PFSK-1 (cell line): ENCODE data around the gene CHSY3.

Source experiments
- FOXP2 ChIP-seq: optimal IDR thresholded peaks from 2 replicates; pipeline ENCODE3; 2011; ENCODE audit warnings: borderline replicate concordance, control low read depth, inconsistent platforms; ENCODE audit not compliant: insufficient read depth; ENCODE audit errors: extremely low read length, extremely low read depth
- POLR2AphosphoS5 ChIP-seq: IDR thresholded peaks from 2 replicates; pipeline ENCODE4 v1.6.1; 2012; ENCODE audit warnings: low read depth, mild to moderate bottlenecking, control low read depth, low read length, moderate library complexity
- SIN3A ChIP-seq: IDR thresholded peaks from 2 replicates; pipeline ENCODE4 v1.6.1; 2012; ENCODE audit warnings: mild to moderate bottlenecking, low read length, moderate library complexity, borderline replicate concordance; ENCODE audit not compliant: insufficient read depth
- TAF1 ChIP-seq: IDR thresholded peaks from 2 replicates; pipeline ENCODE4 v1.6.1; 2012; ENCODE audit warnings: low read length, control low read depth, borderline replicate concordance; ENCODE audit not compliant: insufficient read depth

DNA sequence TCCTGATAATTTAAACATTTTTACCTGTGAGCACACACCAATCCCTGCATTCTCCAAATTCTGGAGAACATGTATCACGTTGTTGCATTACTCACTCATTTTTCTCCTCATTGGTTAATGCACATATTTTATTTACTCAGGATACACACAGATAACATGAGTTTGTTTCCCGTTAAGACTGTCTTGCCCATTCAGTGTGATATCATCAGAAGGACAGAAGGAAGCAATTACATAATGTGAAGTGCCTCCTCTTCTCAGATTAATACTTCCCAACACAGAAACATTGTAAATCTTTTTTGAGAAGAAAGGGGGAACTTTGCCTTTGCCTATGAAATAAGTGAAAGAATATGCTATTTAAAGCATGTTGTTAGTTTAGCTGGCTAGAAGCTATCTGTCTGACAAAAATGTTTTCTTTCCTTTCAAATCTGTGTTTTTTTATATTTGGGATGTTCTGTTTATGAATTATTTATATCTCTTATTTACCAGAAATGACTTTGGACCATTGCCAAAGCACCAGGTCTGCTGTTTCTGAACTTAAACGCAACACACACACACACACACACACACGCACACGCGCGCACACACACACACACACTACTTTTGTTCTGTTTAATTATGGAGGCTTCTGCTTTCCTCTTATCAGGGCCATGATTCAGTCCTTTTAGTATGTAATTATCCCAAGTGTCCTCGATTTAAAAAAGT lies 186.5 kb downstream of the CHSY3 start:
- TF ChIP-seq SIN3A (no peak), POLR2AphosphoS5 (no peak), TAF1 (no peak), FOXP2 (no peak)
